HG03196 (cell line): ENCODE data around the gene NMT1.

Experiments used
- ATAC-seq: cut with Tn5 transposase; IDR thresholded peaks from one replicate; pipeline ENCODE4 v1.9.1; 2021; ENCODE audit not compliant: unreplicated experiment

The NMT1 gene

GRCh38 chr17:45077643-45078042 lies 16.5 kb downstream of the NMT1 start:
- ATAC-seq = no peak

GRCh38 chr17:45081047-45081703 lies 20.1 kb downstream of the NMT1 start:
- ATAC-seq = no peak

- no peak for ATAC-seq
Measured at GRCh38 chr17:45086391-45086790, 25.3 kb downstream of the NMT1 start.

- ATAC-seq = no peak
Measured at GRCh38 chr17:45086865-45087503, 25.9 kb downstream of the NMT1 start.

- no peak for ATAC-seq
Measured at GRCh38 chr17:45087504-45087975, 26.4 kb downstream of the NMT1 start.

DNA sequence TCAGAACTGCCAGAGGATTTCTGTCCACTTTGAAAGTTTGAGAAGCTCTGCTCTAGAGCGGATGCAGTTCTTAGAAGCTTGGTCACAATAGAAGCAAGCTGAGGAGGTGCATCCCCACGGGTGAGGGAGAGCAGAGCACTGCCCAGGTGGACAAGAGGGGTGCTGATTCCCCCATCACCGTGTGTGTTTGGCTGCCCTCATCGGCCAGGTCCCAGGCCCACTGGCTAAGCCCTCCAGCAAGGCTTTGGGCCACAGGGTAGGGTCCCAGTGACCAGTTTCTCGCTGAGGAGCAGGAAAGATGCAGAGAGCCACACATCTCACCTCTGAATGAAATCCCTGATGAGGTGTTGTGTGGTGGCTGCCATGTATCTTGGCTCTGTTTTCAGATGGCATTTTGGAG lies 26.9 kb downstream of the NMT1 start:
- ATAC-seq = no peak

- no peak for ATAC-seq
Measured at GRCh38 chr17:45088741-45089140, 27.6 kb downstream of the NMT1 start.

DNA sequence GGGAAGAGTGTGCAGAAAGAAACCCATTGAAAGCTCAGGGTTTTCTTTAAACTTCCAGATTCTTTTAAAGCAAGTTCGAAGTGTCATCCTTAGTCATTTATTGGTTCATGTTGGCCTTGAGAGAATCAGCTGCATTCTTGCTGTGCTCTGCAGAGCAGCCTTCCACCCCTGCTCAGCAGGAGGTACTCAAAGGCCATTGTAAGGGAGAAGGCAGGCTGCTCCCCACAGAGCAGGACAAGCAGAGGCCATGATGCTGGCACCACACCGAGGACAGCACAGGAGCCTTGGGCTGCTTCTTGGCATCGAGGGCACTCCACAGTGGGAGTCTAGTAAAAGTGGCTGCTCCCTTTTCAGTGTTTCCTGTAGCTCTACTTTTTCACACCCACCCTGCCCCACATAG lies 29.6 kb downstream of the NMT1 start:
- no peak for ATAC-seq

- no peak for ATAC-seq
Measured at GRCh38 chr17:45091778-45092425, 30.8 kb downstream of the NMT1 start.

DNA sequence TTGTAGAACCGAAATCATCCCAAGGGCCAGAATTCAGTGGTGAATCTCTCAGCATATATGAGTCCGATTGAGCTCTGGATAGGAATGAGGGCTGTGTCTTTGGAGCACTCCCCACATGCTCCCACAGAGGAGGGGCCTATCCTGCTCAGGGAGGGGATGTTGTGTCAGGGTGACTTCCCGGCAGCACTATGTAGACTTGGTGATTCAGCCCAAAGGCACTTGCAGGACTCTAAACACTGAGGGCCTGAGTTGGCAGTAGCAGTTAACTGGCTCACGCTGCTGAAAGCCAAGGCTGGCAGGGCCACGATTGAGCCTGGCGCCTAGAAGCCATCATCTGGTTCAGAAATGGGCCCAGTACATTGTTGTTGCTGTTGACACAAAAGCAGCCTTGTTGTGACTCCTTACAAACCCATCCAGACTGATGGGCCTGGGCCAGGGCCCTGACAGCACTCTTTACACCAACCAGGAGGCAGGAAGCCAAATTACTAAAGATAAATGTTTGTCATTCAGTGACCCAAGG lies 31.9 kb downstream of the NMT1 start:
- no peak for ATAC-seq

DNA sequence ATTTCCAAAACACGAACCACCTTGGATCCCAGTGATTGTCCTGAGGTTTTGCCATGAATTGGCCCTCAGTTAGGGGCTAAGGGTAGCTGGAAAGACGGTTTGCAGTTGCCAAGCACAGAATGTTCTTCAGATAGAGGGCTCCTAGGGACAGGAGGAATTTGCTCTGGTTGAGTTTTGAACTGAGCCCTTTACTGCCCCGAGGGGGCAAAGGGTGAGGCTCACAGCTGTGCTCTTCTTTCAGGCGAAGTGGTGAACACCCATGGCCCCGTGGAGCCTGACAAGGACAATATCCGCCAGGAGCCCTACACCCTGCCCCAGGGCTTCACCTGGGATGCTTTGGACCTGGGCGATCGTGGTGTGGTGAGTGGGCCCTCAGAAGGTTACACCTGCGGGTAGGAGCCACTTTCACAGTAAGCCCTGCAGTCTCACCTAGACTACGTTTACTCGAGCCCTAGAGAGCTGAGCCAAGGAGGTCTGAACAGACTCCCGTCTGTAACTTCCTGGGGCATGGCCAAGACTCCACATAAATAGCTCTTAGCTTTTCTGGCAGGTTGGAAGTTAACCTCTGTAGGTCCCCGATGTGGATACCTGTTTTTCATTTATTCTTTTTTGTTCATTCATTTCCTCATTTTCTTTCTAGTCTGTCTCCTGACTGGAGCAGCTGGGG lies 32.5 kb downstream of the NMT1 start:
- no peak for ATAC-seq

DNA sequence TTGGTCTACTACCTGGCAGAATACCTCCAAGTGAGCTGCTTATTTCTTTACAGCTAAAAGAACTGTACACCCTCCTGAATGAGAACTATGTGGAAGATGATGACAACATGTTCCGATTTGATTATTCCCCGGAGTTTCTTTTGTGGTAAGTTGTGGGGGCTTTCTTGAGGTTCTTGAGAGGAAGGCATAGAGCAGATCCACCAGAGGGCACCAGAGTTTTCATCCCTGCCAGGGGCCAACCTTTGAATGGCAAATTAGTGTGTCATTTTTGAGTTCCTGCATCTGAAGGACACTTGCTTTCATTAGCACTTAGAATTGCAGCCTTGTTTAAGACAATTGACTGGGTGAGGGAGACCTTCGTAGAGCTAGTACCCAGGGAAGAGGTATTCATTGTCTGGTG lies 35.0 kb downstream of the NMT1 start:
- no peak for ATAC-seq

- ATAC-seq = no peak
Measured at GRCh38 chr17:45096926-45097325, 35.8 kb downstream of the NMT1 start.

GRCh38 chr17:45098081-45098868 lies 37.2 kb downstream of the NMT1 start:
- ATAC-seq = no peak

GRCh38 chr17:45098869-45099616 lies 37.9 kb downstream of the NMT1 start:
- ATAC-seq = no peak

- no peak for ATAC-seq
Measured at GRCh38 chr17:45101546-45101882, 40.4 kb downstream of the NMT1 start.

- ATAC-seq = no peak
Measured at GRCh38 chr17:45101883-45102811, 41.0 kb downstream of the NMT1 start.

DNA sequence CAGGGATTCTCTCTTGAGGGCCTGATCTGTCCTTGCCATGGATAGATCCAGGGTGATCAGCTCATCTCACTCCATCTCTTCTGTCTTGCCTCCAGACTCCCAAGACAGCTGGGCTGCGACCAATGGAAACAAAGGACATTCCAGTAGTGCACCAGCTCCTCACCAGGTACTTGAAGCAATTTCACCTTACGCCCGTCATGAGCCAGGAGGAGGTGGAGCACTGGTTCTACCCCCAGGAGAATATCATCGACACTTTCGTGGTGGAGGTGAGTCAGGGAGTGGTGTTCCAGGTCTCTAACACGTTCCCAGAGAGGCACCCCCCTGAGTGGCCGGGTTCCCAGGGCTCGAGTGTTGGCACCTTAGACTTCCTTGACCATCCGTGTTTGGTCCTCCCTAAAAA lies 41.7 kb downstream of the NMT1 start:
- no peak for ATAC-seq

- ATAC-seq = no peak
Measured at GRCh38 chr17:45103269-45103795, 42.2 kb downstream of the NMT1 start.
